Lung (tissue), 12 donors: ENCODE data around the gene POU1F1. TPM values are rescaled to one million over a fixed set of nuclear protein-coding genes. Genes with fewer than 3 reads are reported as not detected.
A peak's percentile ranks its signal among the peaks of the same experiment; 100 is the strongest.

Source experiments
- ATAC-seq: fragments of 200-7000 bp; cut with Tn5 transposase; one replicate; pipeline ENCODE4 v1.9.1; 2020; ENCODE audit warnings: moderate number of reproducible peaks; ENCODE audit not compliant: insufficient read depth, low FRiP score
- DNase-seq, 3 donors: peaks; one replicate each; pipeline ENCODE4 v3.0.0-alpha.2; 2013 to 2017
- H3K27ac ChIP-seq, 2 donors: one replicate each; pipeline ENCODE4 v1.5.1; 2013; ENCODE audit warnings: mild to moderate bottlenecking in 2 of 2, moderate library complexity in 2 of 2, control low read depth in 1 of 2, inconsistent platforms in 1 of 2, low read depth in 1 of 2, low read length in 1 of 2
- H3K27me3 ChIP-seq, 3 donors: one replicate each; pipeline ENCODE4 v1.5.1; 2013; ENCODE audit warnings: low read length in 2 of 3; ENCODE audit not compliant: control insufficient read depth in 3 of 3, insufficient read depth in 3 of 3
- H3K36me3 ChIP-seq, 4 donors: one replicate each; pipeline ENCODE4 v1.5.1; 2013; ENCODE audit warnings: low read length in 4 of 4, mild to moderate bottlenecking in 1 of 4, moderate library complexity in 1 of 4; ENCODE audit not compliant: control insufficient read depth in 4 of 4, insufficient read depth in 4 of 4
- H3K4me1 ChIP-seq, 5 donors: one replicate each; pipeline ENCODE4 v1.5.1; 2013; ENCODE audit warnings: low read length in 5 of 5, mild to moderate bottlenecking in 2 of 5, moderate library complexity in 1 of 5; ENCODE audit not compliant: control insufficient read depth in 5 of 5, insufficient read depth in 5 of 5
- H3K4me3 ChIP-seq: one replicate; pipeline ENCODE4 v1.5.1; 2013; ENCODE audit warnings: mild to moderate bottlenecking, control low read depth, moderate library complexity
- H3K9ac ChIP-seq, 2 donors: one replicate each; pipeline ENCODE4 v1.5.1; 2013; ENCODE audit warnings: low read length in 2 of 2, control low read depth in 1 of 2; ENCODE audit not compliant: insufficient read depth in 1 of 2
- H3K9me3 ChIP-seq, 4 donors: one replicate each; pipeline ENCODE4 v1.5.1; 2013; ENCODE audit warnings: low read length in 3 of 4, mild to moderate bottlenecking in 1 of 4, moderate library complexity in 1 of 4; ENCODE audit not compliant: control insufficient read depth in 4 of 4, insufficient read depth in 3 of 4
- CTCF ChIP-seq: IDR thresholded peaks from 2 replicates; pipeline ENCODE4 v1.5.1; 2012; ENCODE audit warnings: mild to moderate bottlenecking; ENCODE audit errors: control extremely low read depth, extremely low read depth
- WGBS, 2 donors: extraction: QIAGEN DNeasy Blood & Tissue Kit; methylation state at CpG; one replicate each; pipeline ENCODE4 v1.1.7; 2013; 5-methylcytosine and 5-hydroxymethylcytosine counted together
- polyA plus RNA-seq, 2 donors: library from polyadenylated mRNA; stranded (reverse); fragments of 200-250 nt; gene quantifications; one replicate each; pipeline ENCODE4 v1.2.1, GENCODE V29; 2013
- total RNA-seq, 2 donors: library from RNA; depleted of rRNA in 1 of 2; stranded (reverse); fragments of >200 nt in 1 of 2; gene quantifications; one replicate each; pipeline ENCODE4 v1.2.1, GENCODE V29; 2014 to 2021
- donor health status: control.
- donor health status: control.
- donor health status: Bipolar disorder and iron deficiency.
- donor health status: healthy.
- donor health status: DM: yes; HTN: yes; CAD: no.

The POU1F1 gene
- total and polyA plus RNA-seq, 4 donors, result not detected

GRCh38 chr3:87233805-87234204 is 42.6 kb downstream of the POU1F1 start:
- Histone ChIP-seq H3K4me3 (no peak overlapping the region), H3K36me3 (peaks cover 0 to 6% (median 2%) of the 10 kb centered on the region in 4 donors), H3K9ac (no peak overlapping the region), H3K4me1 (peaks cover 0 to 11% (median 0%) of the 10 kb centered on the region in 5 donors), H3K27me3 (no peaks in the 10 kb centered on the region), H3K9me3 (no peaks in the 10 kb centered on the region), H3K27ac (no peak overlapping the region)
- no peak for ATAC-seq
- WGBS, 2 donors, result 90 to 94% methylated on average over 1 of the region's 1 CpG
- no peak for TF ChIP-seq CTCF
- DNase-seq, result no peak

DNA sequence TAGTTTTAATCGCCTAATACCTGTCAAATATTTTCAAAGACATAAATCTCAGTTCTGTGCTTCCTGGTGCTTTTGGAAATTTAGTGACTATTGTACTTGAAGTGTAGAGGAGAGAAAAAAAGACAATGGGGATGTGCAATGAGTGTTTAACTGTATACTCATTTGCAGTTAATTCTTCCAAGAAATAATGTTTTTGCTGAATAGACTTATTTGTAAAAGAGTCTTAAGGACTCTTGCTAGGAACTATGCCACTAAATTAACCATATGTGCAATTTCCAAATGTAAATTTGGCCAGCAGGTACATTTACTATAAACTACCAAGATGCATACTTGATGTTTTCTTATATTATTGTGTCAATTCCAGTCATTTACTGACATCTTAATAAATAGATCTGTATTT is 47.3 kb downstream of the POU1F1 start:
- Histone ChIP-seq H3K9ac (no peak overlapping the region), H3K4me1 (peaks cover 0 to 18% (median 7%) of the 10 kb centered on the region in 5 donors), H3K4me3 (no peak overlapping the region), H3K27ac (no peak overlapping the region), H3K9me3 (no peaks in the 10 kb centered on the region), H3K27me3 (no peaks in the 10 kb centered on the region), H3K36me3 (no peaks in the 10 kb centered on the region)
- TF ChIP-seq CTCF, result no peak
- ATAC-seq, result no peak
- DNase-seq, result no peak
- whole genome bisulfite sequencing, 2 donors, result 85 to 92% methylated on average over 1 of the region's 1 CpG

- DNase-seq, result peak in 2 of 3 donors; percentile 11 to 18
- TF ChIP-seq CTCF, result no peak
- ATAC-seq, result no peak
- H3K4me3 ChIP-seq, result no peak overlapping the region
- 33 to 65% methylated on average over 1 of the region's 1 CpG for WGBS, 2 donors
- H3K36me3 ChIP-seq, result no peaks in the 10 kb centered on the region
- peak overlapping the region in 1 of 2 donors; percentile 91 for H3K9ac ChIP-seq
- H3K27me3 ChIP-seq, result no peaks in the 10 kb centered on the region
- no peaks in the 10 kb centered on the region for H3K9me3 ChIP-seq
- H3K27ac ChIP-seq, result no peak overlapping the region
- H3K4me1 ChIP-seq, result peaks cover 0 to 18% (median 7%) of the 10 kb centered on the region in 5 donors
These were observed 48.1 kb downstream of the POU1F1 start for GRCh38 chr3:87228316-87228715.

DNA sequence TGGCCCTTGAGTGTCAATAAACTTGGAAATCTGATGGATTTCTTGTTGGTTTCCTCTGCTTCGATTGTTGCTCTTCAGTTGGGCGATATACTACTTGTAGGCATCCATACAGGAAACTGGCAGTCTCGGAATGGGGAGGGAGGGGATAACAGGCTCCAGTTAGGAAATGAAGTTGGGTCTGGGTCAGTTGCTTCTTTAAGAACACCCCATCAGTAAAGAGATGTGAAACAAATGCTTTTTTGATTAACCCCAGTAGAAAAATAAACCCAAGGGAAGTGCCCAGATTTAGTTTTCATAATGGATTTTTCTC is 48.6 kb downstream of the POU1F1 start:
- H3K9ac ChIP-seq, result peak overlapping the region; percentile 91 to 97
- DNase-seq (no peak), ATAC-seq (no peak)
- H3K4me1 ChIP-seq, result peaks cover 0 to 18% (median 7%) of the 10 kb centered on the region in 5 donors
- no peaks in the 10 kb centered on the region for H3K27me3 ChIP-seq
- H3K27ac ChIP-seq, result peak overlapping the region; percentile 91 to 96
- no peaks in the 10 kb centered on the region for H3K9me3 ChIP-seq
- no peak for TF ChIP-seq CTCF
- peak overlapping the region; percentile 72 for H3K4me3 ChIP-seq
- H3K36me3 ChIP-seq, result no peaks in the 10 kb centered on the region
- WGBS, 2 donors, result 0 to 1% methylated on average over 3 of the region's 3 CpGs
